Upper lobe of left lung (tissue), 4 donors: ENCODE measurements around the gene MXRA5.

Experiments
- POLR2A ChIP-seq, 4 donors: fragments of 450-650 bp; IDR thresholded peaks; one replicate each; pipeline ENCODE4 v1.5.1; 2016 to 2017; ENCODE audit warnings: antibody characterized with exemption in 4 of 4, mild to moderate bottlenecking in 2 of 4
- TF ChIP-seq, protein P1 (sequence below), 6 experiments: fragments of 450-650 bp in 4 of 6; fragments of 200-600 bp in 2 of 6; sonication (generic) in 2 of 6; IDR thresholded peaks; one replicate each; pipeline ENCODE4 v1.5.1; 2016 to 2019; ENCODE audit warnings: antibody characterized with exemption in 6 of 6

DNA sequence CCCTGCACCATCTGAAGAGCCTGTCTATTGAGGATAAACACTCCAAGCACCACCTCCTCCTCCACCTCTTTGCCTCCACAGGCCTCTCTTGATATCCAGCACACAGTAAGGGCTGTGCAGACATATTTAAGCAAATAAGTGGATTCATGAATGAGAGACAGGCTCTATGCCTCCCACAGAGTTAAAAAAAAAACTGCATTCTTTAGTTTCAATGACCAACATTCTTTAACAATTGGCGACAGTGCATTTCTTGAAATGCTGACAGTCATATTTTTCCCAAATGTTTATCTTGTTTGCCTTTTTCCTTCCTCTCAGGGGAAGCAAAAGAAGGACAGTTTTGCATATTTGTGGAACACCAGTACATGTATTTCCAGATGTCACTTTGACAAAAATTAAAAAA is 38.6 kb downstream of the MXRA5 start:
- TF ChIP-seq, protein P1, sequence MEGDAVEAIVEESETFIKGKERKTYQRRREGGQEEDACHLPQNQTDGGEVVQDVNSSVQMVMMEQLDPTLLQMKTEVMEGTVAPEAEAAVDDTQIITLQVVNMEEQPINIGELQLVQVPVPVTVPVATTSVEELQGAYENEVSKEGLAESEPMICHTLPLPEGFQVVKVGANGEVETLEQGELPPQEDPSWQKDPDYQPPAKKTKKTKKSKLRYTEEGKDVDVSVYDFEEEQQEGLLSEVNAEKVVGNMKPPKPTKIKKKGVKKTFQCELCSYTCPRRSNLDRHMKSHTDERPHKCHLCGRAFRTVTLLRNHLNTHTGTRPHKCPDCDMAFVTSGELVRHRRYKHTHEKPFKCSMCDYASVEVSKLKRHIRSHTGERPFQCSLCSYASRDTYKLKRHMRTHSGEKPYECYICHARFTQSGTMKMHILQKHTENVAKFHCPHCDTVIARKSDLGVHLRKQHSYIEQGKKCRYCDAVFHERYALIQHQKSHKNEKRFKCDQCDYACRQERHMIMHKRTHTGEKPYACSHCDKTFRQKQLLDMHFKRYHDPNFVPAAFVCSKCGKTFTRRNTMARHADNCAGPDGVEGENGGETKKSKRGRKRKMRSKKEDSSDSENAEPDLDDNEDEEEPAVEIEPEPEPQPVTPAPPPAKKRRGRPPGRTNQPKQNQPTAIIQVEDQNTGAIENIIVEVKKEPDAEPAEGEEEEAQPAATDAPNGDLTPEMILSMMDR (IDR thresholded peaks at IDR 0.05): no peak
- TF ChIP-seq POLR2A (IDR thresholded peaks at IDR 0.05): no peak
